GM12874 (cell line): Measurements from ENCODE around the gene GPR50.

Experiments used
- TF ChIP-seq, protein P1 (sequence below): IDR thresholded peaks from 2 replicates; pipeline ENCODE4 v1.5.1; 2011; ENCODE audit warnings: low read depth, mild to moderate bottlenecking, control low read depth, low read length, moderate library complexity; ENCODE audit not compliant: insufficient read depth

Gene GPR50

DNA sequence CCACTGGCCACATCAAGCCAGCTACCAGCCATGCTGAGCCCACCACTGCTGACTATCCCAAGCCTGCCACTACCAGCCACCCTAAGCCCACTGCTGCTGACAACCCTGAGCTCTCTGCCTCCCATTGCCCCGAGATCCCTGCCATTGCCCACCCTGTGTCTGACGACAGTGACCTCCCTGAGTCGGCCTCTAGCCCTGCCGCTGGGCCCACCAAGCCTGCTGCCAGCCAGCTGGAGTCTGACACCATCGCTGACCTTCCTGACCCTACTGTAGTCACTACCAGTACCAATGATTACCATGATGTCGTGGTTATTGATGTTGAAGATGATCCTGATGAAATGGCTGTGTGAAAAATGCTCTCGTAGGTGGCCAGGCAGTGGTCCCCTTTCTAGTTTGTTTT is 4.7 kb downstream of the GPR50 start:
- TF ChIP-seq, protein P1, sequence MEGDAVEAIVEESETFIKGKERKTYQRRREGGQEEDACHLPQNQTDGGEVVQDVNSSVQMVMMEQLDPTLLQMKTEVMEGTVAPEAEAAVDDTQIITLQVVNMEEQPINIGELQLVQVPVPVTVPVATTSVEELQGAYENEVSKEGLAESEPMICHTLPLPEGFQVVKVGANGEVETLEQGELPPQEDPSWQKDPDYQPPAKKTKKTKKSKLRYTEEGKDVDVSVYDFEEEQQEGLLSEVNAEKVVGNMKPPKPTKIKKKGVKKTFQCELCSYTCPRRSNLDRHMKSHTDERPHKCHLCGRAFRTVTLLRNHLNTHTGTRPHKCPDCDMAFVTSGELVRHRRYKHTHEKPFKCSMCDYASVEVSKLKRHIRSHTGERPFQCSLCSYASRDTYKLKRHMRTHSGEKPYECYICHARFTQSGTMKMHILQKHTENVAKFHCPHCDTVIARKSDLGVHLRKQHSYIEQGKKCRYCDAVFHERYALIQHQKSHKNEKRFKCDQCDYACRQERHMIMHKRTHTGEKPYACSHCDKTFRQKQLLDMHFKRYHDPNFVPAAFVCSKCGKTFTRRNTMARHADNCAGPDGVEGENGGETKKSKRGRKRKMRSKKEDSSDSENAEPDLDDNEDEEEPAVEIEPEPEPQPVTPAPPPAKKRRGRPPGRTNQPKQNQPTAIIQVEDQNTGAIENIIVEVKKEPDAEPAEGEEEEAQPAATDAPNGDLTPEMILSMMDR, result no peak

DNA sequence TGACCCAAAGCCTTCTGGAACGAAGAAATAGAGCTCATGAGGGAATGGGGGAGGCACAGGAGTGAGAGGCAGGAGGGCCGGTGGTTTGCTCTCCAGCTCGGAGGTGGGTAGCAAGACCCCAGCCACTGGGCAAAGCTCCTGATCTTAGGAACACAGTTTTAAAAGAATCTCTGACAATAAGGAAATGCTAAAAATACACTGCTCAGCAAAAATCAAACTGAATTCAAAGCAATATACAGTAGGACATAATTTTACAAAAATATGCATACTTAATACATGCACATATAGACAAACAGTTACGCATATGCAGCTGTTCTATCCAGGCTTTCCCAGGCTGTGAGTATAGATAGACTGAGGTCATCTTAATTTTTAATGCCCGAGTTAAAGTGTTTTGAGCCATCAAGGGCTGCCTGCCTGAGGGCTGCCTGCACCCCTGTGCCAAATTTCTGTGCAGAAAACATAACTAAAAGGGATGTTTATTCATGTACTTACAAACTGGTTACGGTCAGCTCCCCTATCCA is 6.9 kb downstream of the GPR50 start:
- TF ChIP-seq, protein P1, result no peak

DNA sequence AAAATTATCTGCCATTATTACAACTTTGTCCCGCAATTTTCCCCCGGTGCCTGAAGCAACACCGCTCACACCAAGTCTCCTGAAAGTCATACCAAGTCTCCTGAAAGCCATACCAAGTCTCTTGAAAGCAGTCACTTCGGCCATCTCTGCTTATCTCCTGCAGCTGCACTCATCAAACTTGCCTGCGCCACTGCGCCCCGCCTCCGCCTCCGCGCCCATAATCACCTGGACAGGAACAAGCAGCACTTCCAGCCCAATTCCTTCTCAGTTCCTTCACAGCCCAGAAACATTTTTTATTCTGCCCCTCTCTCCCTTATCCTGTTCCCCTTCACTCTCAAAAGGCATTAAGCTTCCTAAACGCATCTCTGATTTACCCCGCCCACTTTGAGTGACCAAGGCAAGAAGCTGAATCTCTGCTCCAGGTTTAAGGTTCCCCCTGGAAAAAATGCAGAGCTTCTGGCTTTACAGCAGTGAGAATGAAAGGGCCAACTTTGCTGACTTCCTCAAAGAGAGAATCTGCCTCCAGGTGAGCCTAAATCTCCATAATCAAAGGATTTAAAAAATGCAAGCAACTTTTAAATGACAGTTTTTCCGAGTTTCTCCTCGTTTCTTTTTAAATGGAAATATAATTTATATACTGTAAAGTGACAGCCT is 7.7 kb downstream of the GPR50 start:
- TF ChIP-seq, protein P1, result no peak

DNA sequence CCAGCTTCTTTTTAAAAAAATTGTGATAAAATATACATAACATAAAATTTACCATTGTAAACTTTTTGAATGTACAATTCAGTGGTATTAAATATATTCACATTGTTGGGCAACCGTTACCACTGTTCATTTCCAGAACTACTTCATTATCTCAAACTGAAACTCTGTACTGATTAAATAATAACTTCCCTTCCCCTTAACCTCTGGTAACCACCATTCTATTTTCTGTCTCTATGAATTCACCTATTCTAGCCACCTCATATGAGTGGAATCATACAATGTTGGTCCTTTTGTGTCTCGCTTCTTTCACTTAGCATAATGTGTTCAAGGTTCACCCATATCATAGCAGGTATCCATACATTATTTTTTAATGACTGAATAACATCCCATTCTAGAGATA is 8.3 kb downstream of the GPR50 start:
- TF ChIP-seq, protein P1, result no peak

DNA sequence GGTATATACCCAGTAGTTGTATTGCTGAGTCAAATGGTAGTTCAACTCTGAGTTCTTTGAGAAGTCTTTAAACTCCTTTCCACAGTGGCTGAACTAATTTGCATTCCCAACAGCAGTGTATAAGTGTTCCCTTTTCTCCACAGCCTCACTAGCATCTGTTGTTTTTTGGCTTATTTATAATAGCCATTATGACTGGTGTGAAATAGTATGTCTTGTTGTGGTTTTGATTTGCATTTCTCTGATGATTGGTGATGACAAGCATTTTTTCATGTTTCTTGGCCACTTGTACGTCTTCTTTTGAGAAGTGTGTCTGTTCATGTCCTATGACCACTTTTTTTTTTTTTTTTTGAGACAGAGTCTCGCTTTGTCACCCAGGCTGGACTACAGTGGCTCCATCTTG is 30.5 kb downstream of the GPR50 start:
- TF ChIP-seq, protein P1, result no peak

DNA sequence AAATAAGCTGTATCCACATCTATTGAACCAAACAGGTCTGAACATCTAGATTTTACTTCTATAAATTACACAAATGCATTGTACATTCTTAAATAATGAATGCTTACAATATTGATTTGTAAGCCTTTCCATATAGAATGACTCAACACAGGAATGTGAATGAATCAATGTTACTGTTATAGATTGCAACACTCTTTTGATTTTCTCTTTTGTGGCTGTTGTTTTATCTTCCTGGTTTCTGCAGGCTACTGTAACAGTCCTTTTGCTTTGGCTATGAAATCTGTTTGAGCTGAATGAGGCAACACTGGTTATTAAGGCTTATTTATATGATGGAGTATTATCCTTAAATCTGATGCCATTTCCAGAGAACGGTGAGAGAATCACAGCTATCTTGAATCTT is 49.5 kb downstream of the GPR50 start:
- TF ChIP-seq, protein P1, result no peak

DNA sequence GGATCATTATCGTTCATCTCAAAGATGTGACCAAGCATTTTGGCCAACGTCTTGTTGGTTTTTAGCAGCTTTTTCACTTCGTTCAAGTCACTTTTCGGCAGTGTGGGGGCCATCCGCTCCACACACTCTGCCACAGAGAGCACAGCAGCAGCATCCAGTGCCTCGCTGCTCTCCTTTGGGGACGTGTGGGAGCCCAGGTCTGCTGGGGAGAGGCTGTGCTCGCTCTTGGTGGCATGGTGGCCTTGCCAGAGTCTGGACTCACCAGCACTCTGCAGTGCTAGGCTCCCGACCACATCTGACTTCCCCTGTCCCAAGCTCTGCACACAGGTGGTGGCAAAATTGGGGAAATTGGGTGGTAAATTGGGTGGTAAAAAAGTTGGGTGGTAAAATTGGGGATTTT is 50.6 kb downstream of the GPR50 start:
- TF ChIP-seq, protein P1, result no peak

DNA sequence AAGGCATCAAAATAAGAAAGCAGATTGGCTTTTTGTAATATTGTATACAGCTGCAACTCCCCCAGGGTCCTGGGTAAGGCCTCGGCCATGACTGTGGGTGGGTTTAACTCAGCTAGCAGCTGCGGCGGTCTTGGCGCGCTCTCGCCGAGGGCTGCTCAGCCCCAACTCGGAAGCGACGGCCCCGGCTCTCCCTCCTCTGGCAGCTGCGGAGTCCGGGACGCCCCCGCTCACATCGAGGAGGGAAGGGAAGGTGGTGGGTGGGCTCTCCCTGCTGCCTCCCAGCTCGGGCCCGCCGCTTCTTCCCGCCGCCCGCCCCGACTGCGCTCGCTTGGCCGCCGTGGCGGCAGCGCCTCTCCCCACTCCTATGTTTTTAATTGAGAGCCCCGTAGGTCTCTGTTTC is 51.2 kb downstream of the GPR50 start:
- TF ChIP-seq, protein P1, result no peak
